OCI-LY1 (cell line): ENCODE data around the gene PLEKHG4B.

Source experiments
- CTCF ChIP-seq: fragments of 200-600 bp; sonication (generic), shearing (Covaris generic); IDR thresholded peaks from 2 replicates; pipeline ENCODE4 v1.5.1; 2017; ENCODE audit warnings: mild to moderate bottlenecking, antibody characterized with exemption, low read length, moderate library complexity, mixed read lengths
- EZH2 ChIP-seq: fragments of 200-600 bp; sonication (generic), shearing (Covaris generic); IDR thresholded peaks from 2 replicates; pipeline ENCODE4 v1.8.0; 2017; ENCODE audit warnings: borderline replicate concordance, mixed run types, mild to moderate bottlenecking, antibody characterized with exemption, low read length, moderate library complexity, mixed read lengths

DNA sequence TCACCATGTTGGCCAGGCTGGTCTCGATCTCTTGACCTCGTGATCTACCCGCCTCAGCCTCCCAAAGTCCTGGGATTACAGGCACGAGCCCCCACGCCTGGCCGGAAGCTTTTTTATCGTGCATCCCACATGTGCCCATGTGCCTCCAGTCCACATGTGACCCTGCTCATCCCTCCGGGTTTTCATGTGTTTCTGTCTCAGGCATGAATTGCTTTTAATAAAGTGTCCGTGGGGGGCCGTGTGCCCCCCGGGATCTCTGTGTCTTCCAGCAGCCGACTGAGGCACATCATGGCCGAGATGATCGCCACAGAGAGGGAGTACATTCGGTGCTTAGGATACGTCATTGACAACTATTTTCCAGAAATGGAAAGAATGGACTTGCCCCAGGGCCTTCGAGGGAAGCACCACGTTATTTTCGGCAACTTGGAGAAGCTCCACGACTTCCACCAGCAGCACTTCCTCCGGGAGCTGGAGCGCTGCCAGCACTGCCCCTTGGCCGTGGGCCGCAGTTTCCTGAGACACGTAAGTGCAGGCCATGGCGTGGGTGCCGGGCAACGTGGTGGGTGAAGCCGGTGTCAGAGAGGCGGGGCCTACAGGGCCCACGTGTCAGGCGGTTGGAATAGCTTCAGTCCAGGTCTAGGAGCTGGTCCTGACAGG, 77.2 kb downstream of the PLEKHG4B start:
- TF ChIP-seq EZH2 (no peak), CTCF (no peak)
